GM19452 (cell line): ENCODE results near the gene DCC.

ENCODE experiments used
- ATAC-seq: cut with Tn5 transposase; IDR thresholded peaks from one replicate; pipeline ENCODE4 v1.9.1; 2021; ENCODE audit not compliant: unreplicated experiment

The DCC gene

DNA sequence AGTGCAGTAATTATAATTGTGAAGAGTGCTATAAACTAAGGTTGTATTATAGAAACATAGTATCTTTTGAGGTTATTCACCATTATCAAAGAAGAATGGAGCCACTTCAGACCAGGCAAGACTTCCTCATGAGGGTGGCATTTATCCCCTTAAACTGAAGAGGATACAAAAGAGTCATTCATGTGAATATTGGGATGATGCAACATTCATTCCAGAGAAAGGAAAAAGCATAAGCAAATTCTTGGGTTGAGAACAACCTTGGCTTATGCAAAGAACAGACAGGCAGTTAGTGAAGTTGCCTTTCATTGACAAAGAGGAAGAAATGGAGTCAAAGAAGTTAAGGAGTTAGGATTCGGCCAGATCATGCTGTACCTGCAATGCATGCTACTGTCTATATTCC lies 1201.9 kb downstream of the DCC start:
- ATAC-seq = no peak

DNA sequence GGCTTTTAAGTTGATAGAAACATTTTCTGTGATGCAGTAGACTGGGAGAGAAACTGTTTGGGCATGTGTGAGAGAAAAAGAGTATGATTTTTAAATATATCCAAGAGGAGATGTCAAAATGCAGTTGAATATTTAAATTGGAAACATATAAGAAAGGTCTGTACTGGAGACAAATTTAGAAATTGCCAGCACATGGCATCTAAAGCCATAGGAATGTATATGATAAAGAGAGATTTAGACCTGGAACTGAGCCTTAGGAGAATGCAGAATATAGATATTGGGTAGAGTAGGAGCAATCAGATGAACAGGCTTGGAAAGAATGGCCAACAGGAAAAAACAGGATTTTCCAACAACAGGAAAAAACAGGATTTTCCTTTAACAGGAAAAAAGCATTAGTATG lies 1203.7 kb downstream of the DCC start:
- ATAC-seq = no peak

DNA sequence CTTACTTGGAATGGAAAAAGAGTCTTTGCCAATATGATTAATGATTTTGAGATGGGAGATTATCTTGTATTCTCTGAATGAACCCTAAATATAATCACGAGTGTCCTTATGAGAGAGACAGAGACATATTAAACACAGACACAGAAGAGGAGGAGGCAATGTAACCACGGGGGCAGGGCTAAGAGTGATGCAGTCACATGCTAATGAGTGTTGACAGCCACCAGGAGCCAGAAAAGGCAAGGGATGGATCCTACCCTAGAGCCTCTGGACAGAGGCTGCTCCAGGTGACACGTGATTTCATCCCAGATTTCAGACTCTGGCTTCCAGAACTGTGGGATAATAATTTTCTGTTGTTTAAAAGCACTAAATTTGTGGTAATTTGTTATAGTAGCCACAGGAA lies 1204.9 kb downstream of the DCC start:
- ATAC-seq = no peak

DNA sequence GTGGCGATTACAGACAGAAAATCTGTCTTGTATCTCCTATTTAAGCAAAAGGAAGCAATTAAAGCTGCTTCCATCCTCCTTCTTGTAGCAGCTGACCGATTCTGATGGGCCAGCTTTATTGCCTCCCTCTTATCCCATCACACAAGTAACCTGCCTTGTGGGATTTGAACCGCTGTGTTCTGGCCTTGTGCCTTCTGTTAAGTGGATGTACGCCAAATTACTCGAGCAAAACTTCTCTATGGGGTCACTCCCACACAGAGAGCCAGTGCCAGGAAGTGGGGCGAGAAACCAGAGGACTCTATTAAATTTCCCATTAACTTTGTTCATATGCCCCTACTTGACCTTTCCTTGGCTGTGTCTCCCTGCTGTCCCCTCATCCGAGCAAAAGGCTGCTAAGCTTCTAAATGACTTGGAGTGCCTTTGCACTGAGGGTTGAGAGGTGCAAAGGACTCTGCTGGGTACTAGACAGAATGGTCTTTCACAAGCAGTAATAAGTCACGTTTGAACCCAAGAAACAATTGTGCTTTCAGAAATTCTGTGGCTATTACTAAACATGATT lies 1212.0 kb downstream of the DCC start:
- no peak for ATAC-seq

DNA sequence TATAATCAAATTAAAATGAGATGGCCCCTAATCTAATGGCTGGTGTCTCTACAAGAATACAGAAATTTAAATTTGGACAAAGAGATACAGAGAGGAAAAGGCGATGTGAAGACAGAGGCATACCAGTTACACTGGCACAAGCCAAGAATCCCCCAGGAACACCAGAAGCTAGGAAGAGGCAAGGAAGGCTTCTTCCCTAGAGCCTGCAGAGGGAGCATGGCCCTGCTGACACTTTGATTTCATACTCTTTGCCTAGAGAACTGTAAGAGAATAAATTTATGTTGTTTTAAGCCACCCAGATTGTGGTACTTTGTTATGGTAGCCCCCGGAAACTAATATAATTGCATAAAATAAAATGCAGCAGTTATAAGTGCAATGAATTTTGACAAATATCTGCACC lies 1213.0 kb downstream of the DCC start:
- no peak for ATAC-seq

DNA sequence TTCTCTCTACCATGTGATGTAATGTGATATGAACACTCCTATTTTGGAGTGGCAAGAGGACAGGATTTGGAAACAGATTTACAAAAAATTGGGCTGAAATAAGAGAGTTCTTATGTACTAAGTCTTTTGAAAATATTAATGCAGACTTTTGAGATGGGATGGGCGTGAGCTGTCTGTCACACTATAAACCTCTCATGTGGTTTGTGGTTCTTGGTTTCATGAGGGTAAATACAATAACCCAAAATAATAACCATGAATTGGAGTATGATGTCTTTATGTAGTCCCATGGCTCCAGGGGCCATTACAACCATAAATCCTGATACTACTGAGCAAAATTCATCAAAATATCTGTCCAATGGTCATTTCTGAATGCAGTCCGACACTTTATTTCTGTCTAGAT lies 1216.5 kb downstream of the DCC start:
- ATAC-seq = no peak

DNA sequence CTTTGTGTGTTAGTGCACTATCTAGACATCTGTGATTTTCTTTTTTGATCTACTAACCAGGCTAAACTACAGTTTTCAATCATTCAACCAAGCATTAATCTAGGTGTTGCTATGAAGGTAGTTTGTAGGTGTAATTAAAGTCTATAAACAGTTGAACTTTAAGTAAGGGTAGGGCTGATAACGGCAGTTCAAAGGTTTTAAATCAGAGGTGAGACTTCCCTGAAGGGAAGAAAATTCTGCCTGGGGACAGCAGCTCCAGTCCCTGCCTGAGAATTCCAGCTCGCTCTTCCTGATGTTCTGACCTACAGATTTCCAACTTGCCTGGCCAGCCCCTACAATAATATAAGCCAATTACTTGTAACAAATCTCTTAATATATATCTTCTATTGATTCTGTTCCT lies 1220.5 kb downstream of the DCC start:
- ATAC-seq = no peak

DNA sequence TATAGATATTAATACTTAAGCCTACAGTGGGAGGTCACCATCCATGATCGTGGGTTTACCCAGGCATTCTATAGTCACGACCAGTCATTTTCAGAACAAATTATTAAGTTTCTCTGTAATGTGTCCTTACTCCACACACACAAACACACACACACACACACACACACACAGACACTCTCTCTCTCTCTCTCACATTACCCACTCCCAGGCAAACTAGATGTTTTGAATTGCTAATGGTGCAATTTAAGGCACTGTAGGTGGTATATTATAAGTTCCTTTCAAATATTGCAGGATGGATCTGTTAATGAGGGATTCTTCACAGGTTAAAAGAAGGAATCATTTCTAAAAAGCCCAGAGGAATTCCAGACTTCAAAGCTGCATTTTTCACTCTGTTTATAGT lies 1226.6 kb downstream of the DCC start:
- ATAC-seq = no peak

DNA sequence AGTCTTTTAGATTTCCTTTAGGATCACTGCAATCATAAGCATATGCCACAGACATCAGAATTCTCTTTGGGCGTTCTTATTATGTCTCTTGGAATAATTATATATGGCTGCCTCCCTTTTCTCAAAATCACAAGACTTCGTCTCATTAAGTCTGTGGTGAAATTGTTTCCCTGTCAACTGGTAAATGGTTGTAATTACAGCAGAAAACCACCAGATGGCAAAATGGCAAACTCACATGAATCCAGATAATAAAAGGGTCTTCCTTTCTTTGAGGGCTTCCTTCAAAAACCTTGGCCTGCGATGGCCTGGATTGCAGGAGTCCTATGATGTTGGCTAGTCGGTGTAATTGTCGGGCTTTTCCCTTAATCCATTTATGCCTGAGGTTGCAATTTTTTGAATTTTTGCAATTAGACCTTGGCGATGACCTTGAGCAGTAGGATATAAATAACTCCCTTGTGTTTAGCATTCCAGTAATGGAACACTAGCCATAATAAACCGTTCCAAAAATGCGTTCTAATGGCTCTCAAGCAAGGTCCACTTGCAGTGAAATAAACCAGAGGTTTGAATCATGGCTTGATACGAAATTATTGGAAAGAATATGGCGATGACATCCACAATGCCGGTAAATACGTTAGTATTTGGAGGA lies 1228.1 kb downstream of the DCC start:
- no peak for ATAC-seq
